ENCODE measurements around the gene MITF. TPM values are rescaled to one million over a fixed set of nuclear protein-coding genes. Genes with fewer than 3 reads are reported as not detected.

Gene MITF
- total RNA-seq, 2 experiments from 2014 or later, result not detected

DNA sequence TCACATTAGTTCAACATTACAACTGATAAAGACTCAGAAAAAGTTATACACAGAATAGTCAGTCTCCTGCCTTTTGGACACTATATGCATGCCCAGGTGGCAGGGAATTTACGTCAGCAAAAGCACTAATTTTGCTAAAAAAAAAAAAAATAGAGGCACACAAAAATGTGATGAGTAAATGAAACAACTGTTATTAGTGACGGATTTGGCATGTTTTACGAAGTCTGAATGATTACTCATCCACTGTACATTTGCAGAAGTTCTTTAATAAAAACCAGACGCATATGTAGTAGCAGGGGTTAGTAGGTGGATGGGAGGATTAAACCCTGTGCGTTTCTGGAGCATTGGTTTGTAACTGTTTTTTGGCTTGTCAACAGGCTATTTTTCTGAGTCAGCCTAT, 99.0 kb downstream of the MITF start:
- no peak for TF ChIP-seq EZH2phosphoT487 (IDR thresholded peaks at IDR 0.05; ENCODE audit: borderline replicate concordance, low read depth, low read length)
- no peak for TF ChIP-seq CTCF (conservative IDR thresholded peaks at IDR 0.05; ENCODE audit: low read length)
- Histone ChIP-seq H3K4me3 (ENCODE audit: low read depth, low read length, poor library complexity, severe bottlenecking) (no peak overlapping the region), H3K4me1 (ENCODE audit: insufficient read depth, low read length, poor library complexity, severe bottlenecking) (no peaks in the 10 kb centered on the region), H3K9me2 (ENCODE audit: insufficient read depth, low read length) (no peaks in the 10 kb centered on the region), H3K4me2 (ENCODE audit: low read length) (no peak overlapping the region), H3K79me2 (ENCODE audit: insufficient read depth, low read depth, low read length) (no peaks in the 10 kb centered on the region), H3K27ac (ENCODE audit: low read depth, low read length, poor library complexity, severe bottlenecking) (no peak overlapping the region), H4K20me1 (ENCODE audit: insufficient read depth, low read length) (no peaks in the 10 kb centered on the region), H3K9me3 (ENCODE audit: low read length) (peaks cover 9% of the 10 kb centered on the region; the same call in 1 of the 2 replicates), H2AFZ (ENCODE audit: low read length) (no peak overlapping the region), H3K36me3 (ENCODE audit: insufficient read depth, low read length) (no peaks in the 10 kb centered on the region)
- intact Hi-C loops (cut with micrococcal nuclease; ENCODE audit: unreplicated experiment), result no loop called here
- ChIA-PET CTCF (ENCODE audit: unreplicated experiment) (no interaction called here), POLR2A (no interaction called here)
- no peak for DNase-seq (ENCODE audit: low spot score)
- BruUV-seq (replicated peaks), result no TSS peak

GRCh38 chr3:69838696-69839515, 99.6 kb downstream of the MITF start:
- intact Hi-C loops (cut with micrococcal nuclease; ENCODE audit: unreplicated experiment), result no loop called here
- Histone ChIP-seq H4K20me1 (ENCODE audit: insufficient read depth, low read length) (no peaks in the 10 kb centered on the region), H3K36me3 (ENCODE audit: insufficient read depth, low read length) (no peaks in the 10 kb centered on the region), H3K9me3 (ENCODE audit: low read length) (peaks cover 9% of the 10 kb centered on the region; the same call in 1 of the 2 replicates), H3K9me2 (ENCODE audit: insufficient read depth, low read length) (no peaks in the 10 kb centered on the region), H2AFZ (ENCODE audit: low read length) (no peak overlapping the region), H3K4me3 (ENCODE audit: low read depth, low read length, poor library complexity, severe bottlenecking) (no peak overlapping the region), H3K27ac (ENCODE audit: low read depth, low read length, poor library complexity, severe bottlenecking) (no peak overlapping the region), H3K79me2 (ENCODE audit: insufficient read depth, low read depth, low read length) (no peaks in the 10 kb centered on the region), H3K4me1 (ENCODE audit: insufficient read depth, low read length, poor library complexity, severe bottlenecking) (no peaks in the 10 kb centered on the region), H3K4me2 (ENCODE audit: low read length) (no peak overlapping the region)
- no peak for DNase-seq (ENCODE audit: low spot score)
- TF ChIP-seq CTCF (conservative IDR thresholded peaks at IDR 0.05; ENCODE audit: low read length) (no peak), EZH2phosphoT487 (IDR thresholded peaks at IDR 0.05; ENCODE audit: borderline replicate concordance, low read depth, low read length) (no peak)
- POLR2A ChIA-PET, result interaction anchor here (0.7 kb wide), 1 partner anchor 54 kb away, joined by 4 read pairs; no protein-coding TSS in a partner anchor
- BruUV-seq (replicated peaks), result no TSS peak
- CTCF ChIA-PET (ENCODE audit: unreplicated experiment), result no interaction called here

- no peaks in the 10 kb centered on the region for H3K9me3 ChIP-seq (ENCODE audit: low read length)
- BruUV-seq (replicated peaks), result no TSS peak
- H4K20me1 ChIP-seq (ENCODE audit: insufficient read depth, low read length), result no peaks in the 10 kb centered on the region
- ChIA-PET CTCF (ENCODE audit: unreplicated experiment) (no interaction called here), POLR2A (no interaction called here)
- no peak for DNase-seq (ENCODE audit: low spot score)
- H3K4me1 ChIP-seq (ENCODE audit: insufficient read depth, low read length, poor library complexity, severe bottlenecking), result no peaks in the 10 kb centered on the region
- intact Hi-C loops (cut with micrococcal nuclease; ENCODE audit: unreplicated experiment), result no loop called here
- H3K4me3 ChIP-seq (ENCODE audit: low read depth, low read length, poor library complexity, severe bottlenecking), result no peak overlapping the region
- H3K4me2 ChIP-seq (ENCODE audit: low read length), result no peak overlapping the region
- TF ChIP-seq EZH2phosphoT487 (IDR thresholded peaks at IDR 0.05; ENCODE audit: borderline replicate concordance, low read depth, low read length) (no peak), CTCF (conservative IDR thresholded peaks at IDR 0.05; ENCODE audit: low read length) (no peak)
- H3K36me3 ChIP-seq (ENCODE audit: insufficient read depth, low read length), result no peaks in the 10 kb centered on the region
- no peak overlapping the region for H3K27ac ChIP-seq (ENCODE audit: low read depth, low read length, poor library complexity, severe bottlenecking)
- no peak overlapping the region for H2AFZ ChIP-seq (ENCODE audit: low read length)
- no peaks in the 10 kb centered on the region for H3K9me2 ChIP-seq (ENCODE audit: insufficient read depth, low read length)
- H3K79me2 ChIP-seq (ENCODE audit: insufficient read depth, low read depth, low read length), result no peaks in the 10 kb centered on the region
Observed at GRCh38 chr3:69842351-69842750, 103.1 kb downstream of the MITF start.
